SK-N-MC (cell line): ENCODE results near the gene SAP25.

Experiments used
- EZH2 ChIP-seq: fragments of 200-600 bp; sonication (generic); IDR thresholded peaks from one replicate; pipeline ENCODE4 v1.6.1; 2017; ENCODE audit warnings: antibody characterized with exemption
- FOXP2 ChIP-seq: optimal IDR thresholded peaks from 2 replicates; pipeline ENCODE3; 2011; ENCODE audit warnings: mild to moderate bottlenecking, moderate library complexity; ENCODE audit not compliant: insufficient read depth; ENCODE audit errors: extremely low read length, control extremely low read depth
- POLR2AphosphoS5 ChIP-seq: IDR thresholded peaks from 2 replicates; pipeline ENCODE4 v1.6.1; 2012; ENCODE audit warnings: mild to moderate bottlenecking, low read depth, low read length, borderline replicate concordance

DNA sequence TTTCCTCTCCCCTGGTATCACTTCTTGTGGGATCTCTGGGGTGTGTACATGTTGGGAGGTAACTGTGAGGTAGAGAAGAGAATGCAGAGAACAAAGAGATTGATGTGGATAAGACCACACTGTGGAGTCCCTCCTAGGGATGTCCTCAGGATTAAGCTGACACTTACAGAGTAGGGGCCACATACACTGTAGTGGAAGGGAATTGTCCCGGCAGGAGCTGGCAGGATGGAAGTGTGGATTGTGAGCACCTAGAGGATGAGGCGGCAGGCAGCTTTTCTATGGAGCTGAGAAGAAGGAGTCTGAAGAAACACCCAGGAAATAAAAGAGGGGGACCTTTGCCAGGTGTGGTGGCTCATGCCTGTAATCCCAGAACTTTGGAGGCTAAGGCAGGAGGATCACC, 21.2 kb downstream of the SAP25 start:
- TF ChIP-seq POLR2AphosphoS5: no peak
- TF ChIP-seq EZH2: no peak
- no peak for TF ChIP-seq FOXP2
